ENCODE measurements around the gene PCDHB1. TPM values are rescaled to one million over a fixed set of nuclear protein-coding genes. Genes with fewer than 3 reads are reported as not detected.

PCDHB1 gene
- polyA plus RNA-seq (ENCODE audit: insufficient read length in 3 of 3) = under 1 TPM; 0.06 to 0.08 (median 0.08) TPM

- peak in 2 of 3 donors; percentile 7 to 12 for DNase-seq (ENCODE audit: low read depth in 3 of 3, low spot score in 2 of 3)
Observed at GRCh38 chr5:141050622-141051520, at the start of gene PCDHB1. PCDHB1 (plus strand) TSS chr5:141051374; CDS start chr5:141051471, 97 bp downstream.

- peak in 1 of 3 donors; percentile 2 for DNase-seq (ENCODE audit: low read depth in 3 of 3, low spot score in 2 of 3)
Observed at GRCh38 chr5:141001446-141001843, 49.7 kb upstream of the PCDHB1 start.

- no peak for DNase-seq (ENCODE audit: low read depth in 3 of 3, low spot score in 2 of 3)
Observed at GRCh38 chr5:141001844-141002604, 49.1 kb upstream of the PCDHB1 start.

GRCh38 chr5:141002605-141002965 is 48.6 kb upstream of the PCDHB1 start:
- DNase-seq (ENCODE audit: low read depth in 3 of 3, low spot score in 2 of 3) = no peak

GRCh38 chr5:141003031-141003430 is 48.1 kb upstream of the PCDHB1 start:
- no peak for DNase-seq (ENCODE audit: low read depth in 3 of 3, low spot score in 2 of 3)

GRCh38 chr5:141003791-141004611 is 47.2 kb upstream of the PCDHB1 start:
- no peak for DNase-seq (ENCODE audit: low read depth in 3 of 3, low spot score in 2 of 3)

GRCh38 chr5:141007791-141008190 is 43.4 kb upstream of the PCDHB1 start:
- no peak for DNase-seq (ENCODE audit: low read depth in 3 of 3, low spot score in 2 of 3)

- DNase-seq (ENCODE audit: low read depth in 3 of 3, low spot score in 2 of 3) = no peak
Observed at GRCh38 chr5:141010047-141010793, 41.0 kb upstream of the PCDHB1 start.

- DNase-seq (ENCODE audit: low read depth in 3 of 3, low spot score in 2 of 3) = no peak
Observed at GRCh38 chr5:141017943-141018342, 33.2 kb upstream of the PCDHB1 start.

- no peak for DNase-seq (ENCODE audit: low read depth in 3 of 3, low spot score in 2 of 3)
Observed at GRCh38 chr5:141022384-141022783, 28.8 kb upstream of the PCDHB1 start.

GRCh38 chr5:141031006-141031405 is 20.2 kb upstream of the PCDHB1 start:
- DNase-seq (ENCODE audit: low read depth in 3 of 3, low spot score in 2 of 3) = no peak

- DNase-seq (ENCODE audit: low read depth in 3 of 3, low spot score in 2 of 3) = no peak
Observed at GRCh38 chr5:141032626-141033025, 18.5 kb upstream of the PCDHB1 start.

GRCh38 chr5:141039061-141039460 is 12.1 kb upstream of the PCDHB1 start:
- no peak for DNase-seq (ENCODE audit: low read depth in 3 of 3, low spot score in 2 of 3)

- no peak for DNase-seq (ENCODE audit: low read depth in 3 of 3, low spot score in 2 of 3)
Observed at GRCh38 chr5:141039517-141039916, 11.7 kb upstream of the PCDHB1 start.

GRCh38 chr5:141040093-141040770 is 10.9 kb upstream of the PCDHB1 start:
- DNase-seq (ENCODE audit: low read depth in 3 of 3, low spot score in 2 of 3) = peak in 1 of 3 donors; percentile 9

- peak; percentile 72 to 74 (median 73) for DNase-seq (ENCODE audit: low read depth in 3 of 3, low spot score in 2 of 3)
Observed at GRCh38 chr5:141040771-141041426, 10.3 kb upstream of the PCDHB1 start.

GRCh38 chr5:141041427-141041785 is 9.8 kb upstream of the PCDHB1 start:
- no peak for DNase-seq (ENCODE audit: low read depth in 3 of 3, low spot score in 2 of 3)

- no peak for DNase-seq (ENCODE audit: low read depth in 3 of 3, low spot score in 2 of 3)
Observed at GRCh38 chr5:141042555-141042954, 8.6 kb upstream of the PCDHB1 start.

- peak in 2 of 3 donors; percentile 1 to 2 for DNase-seq (ENCODE audit: low read depth in 3 of 3, low spot score in 2 of 3)
Observed at GRCh38 chr5:141051521-141051866, 320 bp downstream of the PCDHB1 start.

Data from right renal cortex interstitium (tissue), 3 donors.